Measurements from ENCODE around the gene INHBB. TPM values are rescaled to one million over a fixed set of nuclear protein-coding genes. Genes with fewer than 3 reads are reported as not detected.

Gene INHBB
- total RNA-seq, 1 experiment from 2014 or later, result 223 TPM

DNA sequence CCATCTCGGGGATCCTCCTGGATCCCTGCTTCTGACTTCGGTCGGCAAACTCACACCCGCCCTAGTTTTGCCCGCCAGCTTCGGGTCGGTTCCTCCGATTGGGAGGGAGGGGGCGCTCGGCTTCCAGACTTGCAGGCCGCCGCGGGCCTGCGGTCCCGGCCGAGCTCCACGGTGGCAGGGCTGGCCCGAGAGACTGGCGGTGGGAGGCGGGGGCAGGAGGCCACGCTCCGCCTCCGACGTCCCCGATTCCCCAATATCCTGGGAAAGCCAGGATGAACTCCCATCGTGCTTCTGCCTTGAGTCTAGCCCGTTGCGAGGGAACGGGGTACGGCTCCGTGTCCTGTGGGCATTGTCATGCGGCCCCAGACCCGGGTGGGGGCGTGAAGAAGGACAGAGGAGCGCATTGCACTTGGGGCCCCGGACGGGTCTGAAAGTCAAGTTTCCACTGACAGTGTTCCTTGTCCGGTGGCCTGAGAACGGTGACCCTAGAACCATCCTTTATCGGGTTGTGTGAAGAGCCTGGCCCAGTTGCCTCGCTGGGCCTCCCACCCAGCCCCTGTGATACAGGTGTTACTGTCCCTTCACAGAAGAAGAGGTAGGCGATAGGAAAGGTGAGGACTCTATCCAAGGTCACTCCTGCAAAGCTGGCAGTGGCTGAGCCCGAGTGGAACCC is 2.4 kb upstream of the INHBB start:
- H3K27ac ChIP-seq (ENCODE audit: low read length), result peak overlapping the region; percentile 86
- DNase-seq, result peak; percentile 92
- H3F3A ChIP-seq (ENCODE audit: low read length, unreplicated experiment), result no peaks in the 10 kb centered on the region
- peak overlapping the region; percentile 87 for H3K9ac ChIP-seq (ENCODE audit: low read length)
- peak overlapping the region; percentile 86 for H2AFZ ChIP-seq (ENCODE audit: low read length)
- H3K79me2 ChIP-seq (ENCODE audit: low read length), result peaks cover 47% of the 10 kb centered on the region
- intact Hi-C loops (cut with micrococcal nuclease), result loop anchor here (1.0 to 5.0 kb wide), 8 partner anchors 94 to 734 kb away; no protein-coding TSS in a partner anchor
- H3K9me2 ChIP-seq (replicated peaks; ENCODE audit: low read length), result no peaks in the 10 kb centered on the region
- ATAC-seq, result peak; percentile 63
- CTCF ChIA-PET, result interaction anchor here (0.6 to 2.4 kb wide), 10 partner anchors 24 to 341 kb away, joined by 3 to 13 read pairs (median 6); no protein-coding TSS in a partner anchor
- H4K20me1 ChIP-seq (ENCODE audit: low read length), result peaks cover 19% of the 10 kb centered on the region
- peak overlapping the region; percentile 86 for H3K4me2 ChIP-seq (ENCODE audit: low read length)
- no TSS peak for BruUV-seq (replicated peaks)
- H3K27me3 ChIP-seq (ENCODE audit: low read length), result no peaks in the 10 kb centered on the region
- H3K9me3 ChIP-seq (ENCODE audit: low read length), result no peaks in the 10 kb centered on the region
- H3K36me3 ChIP-seq (ENCODE audit: low read depth, low read length), result peaks cover 22% of the 10 kb centered on the region
- H3K4me3 ChIP-seq (ENCODE audit: low read length), result peak overlapping the region; percentile 66
- POLR2A ChIA-PET (ENCODE audit: unreplicated experiment), result interaction anchor here (0.5 to 0.7 kb wide), 3 partner anchors 14 to 338 kb away, joined by 3 to 4 read pairs (median 4); no protein-coding TSS in a partner anchor
- peaks cover 7% of the 10 kb centered on the region for H3K4me1 ChIP-seq (ENCODE audit: insufficient read depth, low read length)
- no peak for TF ChIP-seq EZH2phosphoT487 (IDR thresholded peaks at IDR 0.05; ENCODE audit: borderline replicate concordance, low read length)
- no peak for TF ChIP-seq EZH2 (IDR thresholded peaks at IDR 0.05; ENCODE audit: low read length, unreplicated experiment)
- TF ChIP-seq, protein P1, sequence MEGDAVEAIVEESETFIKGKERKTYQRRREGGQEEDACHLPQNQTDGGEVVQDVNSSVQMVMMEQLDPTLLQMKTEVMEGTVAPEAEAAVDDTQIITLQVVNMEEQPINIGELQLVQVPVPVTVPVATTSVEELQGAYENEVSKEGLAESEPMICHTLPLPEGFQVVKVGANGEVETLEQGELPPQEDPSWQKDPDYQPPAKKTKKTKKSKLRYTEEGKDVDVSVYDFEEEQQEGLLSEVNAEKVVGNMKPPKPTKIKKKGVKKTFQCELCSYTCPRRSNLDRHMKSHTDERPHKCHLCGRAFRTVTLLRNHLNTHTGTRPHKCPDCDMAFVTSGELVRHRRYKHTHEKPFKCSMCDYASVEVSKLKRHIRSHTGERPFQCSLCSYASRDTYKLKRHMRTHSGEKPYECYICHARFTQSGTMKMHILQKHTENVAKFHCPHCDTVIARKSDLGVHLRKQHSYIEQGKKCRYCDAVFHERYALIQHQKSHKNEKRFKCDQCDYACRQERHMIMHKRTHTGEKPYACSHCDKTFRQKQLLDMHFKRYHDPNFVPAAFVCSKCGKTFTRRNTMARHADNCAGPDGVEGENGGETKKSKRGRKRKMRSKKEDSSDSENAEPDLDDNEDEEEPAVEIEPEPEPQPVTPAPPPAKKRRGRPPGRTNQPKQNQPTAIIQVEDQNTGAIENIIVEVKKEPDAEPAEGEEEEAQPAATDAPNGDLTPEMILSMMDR (conservative IDR thresholded peaks at IDR 0.05; ENCODE audit: low read depth, low read length), result peak; percentile 93

DNA sequence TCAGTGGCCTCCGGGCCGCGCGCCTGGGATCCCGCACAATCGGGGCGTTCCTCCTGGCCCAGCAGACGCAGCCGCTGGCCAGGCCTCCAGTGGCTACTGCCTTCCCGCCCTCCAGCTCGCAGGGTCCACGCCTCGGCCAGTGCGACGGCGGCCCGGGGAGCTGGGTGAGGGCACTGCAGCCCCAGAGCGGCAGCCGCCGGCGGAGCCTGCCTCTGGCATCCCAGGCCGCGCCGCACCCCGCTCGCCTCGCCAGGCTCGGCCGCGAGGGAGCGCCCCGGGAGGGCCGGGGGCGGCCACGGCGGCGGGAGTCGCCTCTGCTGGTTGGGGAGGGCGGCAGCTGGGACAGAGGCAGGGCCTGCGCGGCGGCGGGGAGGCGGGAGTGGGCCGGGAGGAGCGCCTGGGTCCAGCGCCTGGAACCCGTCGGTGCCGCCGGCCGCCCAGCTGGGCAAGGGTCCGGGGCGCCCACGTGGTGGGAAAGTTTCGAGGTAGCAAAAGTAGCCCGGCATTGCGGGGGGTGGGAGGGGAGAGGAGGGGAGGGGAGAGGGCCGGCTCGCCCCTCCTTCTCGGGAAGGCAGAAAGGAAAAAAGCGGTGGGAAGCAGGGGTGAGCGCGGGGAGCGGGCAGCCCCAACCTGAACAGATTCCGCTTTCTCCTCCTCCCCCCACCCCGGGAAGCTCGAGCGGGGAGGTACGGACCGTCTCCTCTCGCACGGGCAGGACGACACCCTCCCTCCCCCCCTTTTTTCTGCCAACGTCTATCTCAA is 1.5 kb upstream of the INHBB start:
- intact Hi-C loops (cut with micrococcal nuclease), result loop anchor here (1.0 to 5.0 kb wide), 2 partner anchors 126 to 733 kb away; no protein-coding TSS in a partner anchor
- peak overlapping the region; percentile 87 for H3K9ac ChIP-seq (ENCODE audit: low read length)
- H4K20me1 ChIP-seq (ENCODE audit: low read length), result peaks cover 27% of the 10 kb centered on the region
- ChIA-PET CTCF (interaction anchor here (0.6 to 2.4 kb wide), 6 partner anchors 31 to 336 kb away, joined by 3 to 7 read pairs (median 6); no protein-coding TSS in a partner anchor), POLR2A (ENCODE audit: unreplicated experiment) (interaction anchor here (0.6 kb wide), 1 partner anchor 62 kb away, joined by 3 read pairs; no protein-coding TSS in a partner anchor)
- no peaks in the 10 kb centered on the region for H3K9me2 ChIP-seq (replicated peaks; ENCODE audit: low read length)
- H3K4me3 ChIP-seq (ENCODE audit: low read length), result peak overlapping the region; percentile 66
- H3F3A ChIP-seq (ENCODE audit: low read length, unreplicated experiment), result no peaks in the 10 kb centered on the region
- peak overlapping the region; percentile 86 for H3K27ac ChIP-seq (ENCODE audit: low read length)
- peak; percentile 50 for ATAC-seq
- no peak for TF ChIP-seq EZH2phosphoT487 (IDR thresholded peaks at IDR 0.05; ENCODE audit: borderline replicate concordance, low read length)
- TF ChIP-seq EZH2 (IDR thresholded peaks at IDR 0.05; ENCODE audit: low read length, unreplicated experiment), result no peak
- TF ChIP-seq, protein P1 (conservative IDR thresholded peaks at IDR 0.05; ENCODE audit: low read depth, low read length), result 0 out of 2 replicates have a peak, but pooled peaks have one; percentile 19
- H2AFZ ChIP-seq (ENCODE audit: low read length), result peak overlapping the region; percentile 63
- peak overlapping the region; percentile 86 for H3K4me2 ChIP-seq (ENCODE audit: low read length)
- peaks cover 15% of the 10 kb centered on the region for H3K4me1 ChIP-seq (ENCODE audit: insufficient read depth, low read length)
- no TSS peak for BruUV-seq (replicated peaks)
- H3K36me3 ChIP-seq (ENCODE audit: low read depth, low read length), result peaks cover 30% of the 10 kb centered on the region
- DNase-seq, result peak; percentile 89
- no peaks in the 10 kb centered on the region for H3K9me3 ChIP-seq (ENCODE audit: low read length)
- H3K27me3 ChIP-seq (ENCODE audit: low read length), result no peaks in the 10 kb centered on the region
- peaks cover 55% of the 10 kb centered on the region for H3K79me2 ChIP-seq (ENCODE audit: low read length)
